GM12891 (cell line): ENCODE results near the gene CYP1B1.
A peak's percentile ranks its signal among the peaks of the same experiment; 100 is the strongest.

ENCODE experiments used
- DNase-seq: peaks from one replicate; pipeline ENCODE4 v3.0.0; 2011; ENCODE audit warnings: low spot score; ENCODE audit not compliant: insufficient read length
- FAIRE-seq: peaks from 2 replicates; lab custom pipeline; 2011; peaks lifted over from hg19 to GRCh38; lab: Jason Lieb, UNC
- PAX5 ChIP-seq: IDR thresholded peaks from 2 replicates; pipeline ENCODE4 v1.6.1; 2011; ENCODE audit warnings: low read length, moderate library complexity, mild to moderate bottlenecking; ENCODE audit not compliant: insufficient read depth, severe bottlenecking
- POLR2A ChIP-seq: IDR thresholded peaks from 2 replicates; pipeline ENCODE4 v1.6.1; 2011; ENCODE audit warnings: low read depth, low read length, control low read depth
- POLR2AphosphoS5 ChIP-seq: IDR thresholded peaks from 2 replicates; pipeline ENCODE4 v1.6.1; 2011; ENCODE audit warnings: low read depth, low read length, control low read depth
- POU2F2 ChIP-seq: IDR thresholded peaks from 2 replicates; pipeline ENCODE4 v1.6.1; 2011; ENCODE audit warnings: low read depth, mild to moderate bottlenecking, control low read depth, low read length, moderate library complexity
- SPI1 ChIP-seq: IDR thresholded peaks from 2 replicates; pipeline ENCODE4 v1.6.1; 2011; ENCODE audit warnings: low read depth, low read length, control low read depth
- TAF1 ChIP-seq: IDR thresholded peaks from 2 replicates; pipeline ENCODE4 v1.6.1; 2011; ENCODE audit warnings: low read depth, low read length, control low read depth

Gene CYP1B1

GRCh38 chr2:38060236-38061018 lies 15.5 kb downstream of the CYP1B1 start:
- TF ChIP-seq POU2F2 (no peak), POLR2A (no peak), POLR2AphosphoS5 (no peak), TAF1 (no peak), SPI1 (no peak), PAX5 (no peak)
- no peak for FAIRE-seq

GRCh38 chr2:38057651-38058410 lies 18.1 kb downstream of the CYP1B1 start:
- DNase-seq = no peak
- peak; percentile 50 for FAIRE-seq
- TF ChIP-seq POLR2A = no peak
- TF ChIP-seq PAX5 = no peak
- no peak for TF ChIP-seq POLR2AphosphoS5
- TF ChIP-seq POU2F2 = no peak
- TF ChIP-seq TAF1 = no peak
- no peak for TF ChIP-seq SPI1

More at GRCh38 chr2:38060236-38061018, 15.5 kb downstream of the CYP1B1 start:
- no peak for DNase-seq

GRCh38 chr2:38056216-38056615 lies 19.7 kb downstream of the CYP1B1 start:
- no peak for DNase-seq
- TF ChIP-seq TAF1 (no peak), POLR2AphosphoS5 (no peak), POLR2A (no peak), PAX5 (no peak), POU2F2 (no peak), SPI1 (no peak)
- FAIRE-seq = peak; percentile 38

- TF ChIP-seq TAF1 = no peak
- TF ChIP-seq SPI1 = no peak
- TF ChIP-seq POLR2AphosphoS5 = no peak
- TF ChIP-seq POLR2A = no peak
- no peak for TF ChIP-seq POU2F2
- no peak for TF ChIP-seq PAX5
Observed at GRCh38 chr2:38045811-38046210, 30.1 kb downstream of the CYP1B1 start.

GRCh38 chr2:38039121-38039910 lies 36.6 kb downstream of the CYP1B1 start:
- FAIRE-seq (no peak), DNase-seq (no peak)
- TF ChIP-seq SPI1 (no peak), POLR2A (no peak), PAX5 (no peak), POU2F2 (no peak), TAF1 (no peak), POLR2AphosphoS5 (no peak)

More at GRCh38 chr2:38045811-38046210, 30.1 kb downstream of the CYP1B1 start:
- DNase-seq (no peak), FAIRE-seq (peak; percentile 68)

GRCh38 chr2:38038682-38039081 lies 37.3 kb downstream of the CYP1B1 start:
- FAIRE-seq (no peak), DNase-seq (no peak)
- TF ChIP-seq PAX5 = no peak
- TF ChIP-seq SPI1 = no peak
- no peak for TF ChIP-seq POU2F2
- TF ChIP-seq POLR2A = no peak
- TF ChIP-seq POLR2AphosphoS5 = no peak
- no peak for TF ChIP-seq TAF1

- FAIRE-seq (peak; percentile 35), DNase-seq (peak; percentile 11)
- TF ChIP-seq POU2F2 (no peak; the same call in 1 of the 2 replicates), TAF1 (0 out of 2 replicates have a peak, but pooled peaks have one; percentile 6), PAX5 (peak; percentile 2), POLR2A (peak; percentile 20; the same call in 1 of the 2 replicates)
Observed at GRCh38 chr2:38037757-38038621, 38.0 kb downstream of the CYP1B1 start.

GRCh38 chr2:38037325-38037724 lies 38.6 kb downstream of the CYP1B1 start:
- DNase-seq = no peak
- peak; percentile 9 for FAIRE-seq
- TF ChIP-seq POLR2AphosphoS5 (no peak), SPI1 (no peak), TAF1 (no peak), POLR2A (no peak), PAX5 (no peak), POU2F2 (no peak)
